Thoracic aorta (tissue), 2 donors: ENCODE results near the gene TKFC. TPM values are rescaled to one million over a fixed set of nuclear protein-coding genes. Genes with fewer than 3 reads are reported as not detected.
"Not testable (repeated sequence)": the region's sequence is repeated elsewhere in the genome, so short reads cannot be mapped to it uniquely, and the experiment has no call there.

Source experiments
- ATAC-seq: fragments of 150-250 bp; one replicate; pipeline ENCODE4 v1.8.0; 2017; ENCODE audit warnings: low read depth; ENCODE audit not compliant: insufficient number of reproducible peaks, low FRiP score
- DNase-seq: peaks from one replicate; pipeline ENCODE4 v3.0.0-alpha.2; 2020; ENCODE audit warnings: low spot score
- H3K27ac ChIP-seq, 2 donors: fragments of 200-600 bp; sonication (generic); 1 replicate in 1 of 2; 2 replicates in 1 of 2; pipeline ENCODE4 v1.5.1; 2016; ENCODE audit warnings: mild to moderate bottlenecking in 2 of 2, moderate library complexity in 2 of 2
- H3K27me3 ChIP-seq: fragments of 200-600 bp; sonication (generic); replicated peaks from 2 replicates; pipeline ENCODE4 v1.6.0; 2016; ENCODE audit warnings: mild to moderate bottlenecking; ENCODE audit not compliant: insufficient read depth
- H3K36me3 ChIP-seq: fragments of 200-600 bp; sonication (generic); one replicate; pipeline ENCODE4 v1.5.1; 2016
- H3K4me1 ChIP-seq, 2 donors: fragments of 200-600 bp; sonication (generic); 1 replicate in 1 of 2; 2 replicates in 1 of 2; pipeline versions ENCODE4 v1.5.1 to v1.6.0; 2016; ENCODE audit warnings: low read depth in 2 of 2, mild to moderate bottlenecking in 1 of 2; ENCODE audit not compliant: control insufficient read depth in 1 of 2
- H3K4me3 ChIP-seq: fragments of 200-600 bp; sonication (generic); 2 replicates; pipeline ENCODE4 v1.5.1; 2016; ENCODE audit warnings: mild to moderate bottlenecking
- H3K9me3 ChIP-seq: fragments of 200-600 bp; sonication (generic); 2 replicates; pipeline ENCODE4 v1.5.1; 2016
- total RNA-seq, 2 donors: library from RNA; depleted of rRNA; stranded (reverse); fragments of >200 nt; gene quantifications; one replicate each; pipeline versions ENCODE4 v1.1.0 to v1.2.3, GENCODE V29; 2016
- TF ChIP-seq, protein P1 (sequence below): fragments of 200-600 bp; sonication (generic); IDR thresholded peaks from one replicate; pipeline ENCODE4 v1.5.1; 2019; ENCODE audit warnings: antibody characterized with exemption

TKFC gene
- total RNA-seq, 2 donors from 2014 or later, result 22.5 to 29.2 TPM

DNA sequence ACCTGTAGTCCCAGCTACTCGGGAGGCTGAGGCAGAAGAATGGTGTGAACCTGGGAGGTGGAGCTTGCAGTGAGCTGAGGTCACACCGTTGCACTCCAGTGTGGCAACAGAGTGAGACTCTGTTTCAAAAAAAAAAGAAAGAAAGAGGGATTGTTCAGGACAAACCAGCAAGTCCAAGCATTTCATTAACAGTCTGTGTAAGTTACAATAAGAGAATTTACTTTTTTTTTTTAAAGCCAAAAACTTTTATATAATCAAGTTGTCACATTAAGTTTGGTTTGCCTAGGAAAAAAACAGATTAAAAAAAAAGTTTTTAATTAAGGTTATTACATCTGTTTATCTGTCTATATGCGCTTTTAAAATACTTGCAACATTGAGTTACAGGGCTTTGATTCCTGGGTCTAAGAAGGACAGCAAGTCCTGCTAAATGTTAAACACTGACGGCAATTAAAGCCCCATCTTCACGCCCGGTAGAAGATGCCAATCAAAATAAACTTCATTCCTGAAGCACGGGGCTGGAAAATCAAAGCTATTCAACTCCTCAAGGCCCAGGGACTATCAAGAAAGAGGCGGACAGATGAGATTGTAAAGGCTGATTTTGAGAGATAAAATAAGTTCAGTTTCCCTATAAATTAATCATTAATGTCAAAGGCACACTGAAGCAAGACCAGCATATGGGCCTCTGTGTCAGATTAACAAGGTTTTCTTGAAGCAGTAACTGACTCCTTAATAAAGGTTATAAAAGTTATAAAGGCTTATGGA lies 39.8 kb downstream of the TKFC start:
- Histone ChIP-seq H3K36me3 (peaks cover 6% of the 10 kb centered on the region), H3K27ac (no peak overlapping the region), H3K4me1 (no peaks in the 10 kb centered on the region), H3K27me3 (no peaks in the 10 kb centered on the region), H3K9me3 (no peaks in the 10 kb centered on the region), H3K4me3 (no peak overlapping the region)
- TF ChIP-seq, protein P1, sequence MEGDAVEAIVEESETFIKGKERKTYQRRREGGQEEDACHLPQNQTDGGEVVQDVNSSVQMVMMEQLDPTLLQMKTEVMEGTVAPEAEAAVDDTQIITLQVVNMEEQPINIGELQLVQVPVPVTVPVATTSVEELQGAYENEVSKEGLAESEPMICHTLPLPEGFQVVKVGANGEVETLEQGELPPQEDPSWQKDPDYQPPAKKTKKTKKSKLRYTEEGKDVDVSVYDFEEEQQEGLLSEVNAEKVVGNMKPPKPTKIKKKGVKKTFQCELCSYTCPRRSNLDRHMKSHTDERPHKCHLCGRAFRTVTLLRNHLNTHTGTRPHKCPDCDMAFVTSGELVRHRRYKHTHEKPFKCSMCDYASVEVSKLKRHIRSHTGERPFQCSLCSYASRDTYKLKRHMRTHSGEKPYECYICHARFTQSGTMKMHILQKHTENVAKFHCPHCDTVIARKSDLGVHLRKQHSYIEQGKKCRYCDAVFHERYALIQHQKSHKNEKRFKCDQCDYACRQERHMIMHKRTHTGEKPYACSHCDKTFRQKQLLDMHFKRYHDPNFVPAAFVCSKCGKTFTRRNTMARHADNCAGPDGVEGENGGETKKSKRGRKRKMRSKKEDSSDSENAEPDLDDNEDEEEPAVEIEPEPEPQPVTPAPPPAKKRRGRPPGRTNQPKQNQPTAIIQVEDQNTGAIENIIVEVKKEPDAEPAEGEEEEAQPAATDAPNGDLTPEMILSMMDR, result no peak
- ATAC-seq (no peak), DNase-seq (no peak)

DNA sequence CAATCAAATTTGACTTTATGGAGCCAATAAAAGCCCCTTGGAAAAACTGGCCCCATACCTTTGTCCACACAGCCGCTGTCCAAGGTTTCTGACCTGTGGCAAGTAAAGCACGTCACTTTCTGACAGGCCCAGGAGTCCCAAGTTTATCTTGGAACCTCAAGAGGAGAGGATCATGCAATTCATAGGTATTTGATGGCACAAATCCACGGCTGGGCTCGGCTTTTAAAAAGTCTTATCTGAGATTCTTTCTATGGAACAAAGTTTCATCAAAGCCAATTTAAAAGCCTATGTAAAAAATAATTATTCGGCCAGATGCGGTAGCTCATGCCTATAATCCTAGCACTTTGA lies 42.7 kb downstream of the TKFC start:
- Histone ChIP-seq H3K27me3 (no peaks in the 10 kb centered on the region), H3K36me3 (peaks cover 4% of the 10 kb centered on the region), H3K4me1 (peaks cover 10 to 16% of the 10 kb centered on the region in 2 donors), H3K4me3 (no peak overlapping the region), H3K27ac (peak overlapping the region in 1 of 2 donors; percentile 5), H3K9me3 (no peaks in the 10 kb centered on the region)
- DNase-seq (no peak), ATAC-seq (no peak)
- TF ChIP-seq, protein P1, result no peak

DNA sequence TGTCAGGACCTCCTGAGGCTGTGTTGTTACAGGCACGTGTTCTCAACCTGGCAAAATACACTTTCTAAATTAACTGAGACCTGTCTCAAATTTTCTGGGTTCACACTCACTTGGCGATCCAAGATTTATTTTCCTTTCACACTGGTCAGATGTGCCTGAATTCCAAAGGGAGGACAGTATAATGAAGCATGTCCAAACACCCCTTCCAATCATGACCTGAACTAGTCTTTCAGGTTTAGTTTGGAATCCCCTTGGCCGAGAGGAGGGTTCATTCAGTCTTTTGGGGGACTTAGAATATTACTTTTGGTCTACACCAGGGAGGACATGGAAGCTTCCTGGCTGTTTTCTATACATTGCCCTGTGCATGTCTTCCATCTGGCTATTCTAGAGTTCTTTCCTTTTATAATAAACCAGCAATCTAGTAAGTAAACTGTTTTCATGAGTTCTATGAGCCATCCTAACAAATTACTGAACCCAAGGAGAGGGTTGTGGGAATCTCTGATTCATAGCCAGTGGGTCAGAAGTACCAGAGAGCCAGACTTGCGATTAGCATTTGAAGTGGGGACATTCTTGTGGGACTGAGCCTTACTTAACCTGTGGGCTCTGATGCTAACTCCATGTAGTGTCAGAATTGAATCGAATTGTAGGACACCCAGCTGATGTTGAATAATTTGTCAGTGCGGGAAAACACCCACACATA lies 44.6 kb downstream of the TKFC start:
- H3K36me3 ChIP-seq, result peaks cover 4% of the 10 kb centered on the region
- TF ChIP-seq, protein P1, result no peak
- H3K4me1 ChIP-seq, result peaks cover 10 to 16% of the 10 kb centered on the region in 2 donors
- H3K27me3 ChIP-seq, result no peaks in the 10 kb centered on the region
- peak overlapping the region in 1 of 2 donors; percentile 88 for H3K27ac ChIP-seq
- no peaks in the 10 kb centered on the region for H3K9me3 ChIP-seq
- no peak overlapping the region for H3K4me3 ChIP-seq
- DNase-seq, result no peak
- no peak for ATAC-seq

DNA sequence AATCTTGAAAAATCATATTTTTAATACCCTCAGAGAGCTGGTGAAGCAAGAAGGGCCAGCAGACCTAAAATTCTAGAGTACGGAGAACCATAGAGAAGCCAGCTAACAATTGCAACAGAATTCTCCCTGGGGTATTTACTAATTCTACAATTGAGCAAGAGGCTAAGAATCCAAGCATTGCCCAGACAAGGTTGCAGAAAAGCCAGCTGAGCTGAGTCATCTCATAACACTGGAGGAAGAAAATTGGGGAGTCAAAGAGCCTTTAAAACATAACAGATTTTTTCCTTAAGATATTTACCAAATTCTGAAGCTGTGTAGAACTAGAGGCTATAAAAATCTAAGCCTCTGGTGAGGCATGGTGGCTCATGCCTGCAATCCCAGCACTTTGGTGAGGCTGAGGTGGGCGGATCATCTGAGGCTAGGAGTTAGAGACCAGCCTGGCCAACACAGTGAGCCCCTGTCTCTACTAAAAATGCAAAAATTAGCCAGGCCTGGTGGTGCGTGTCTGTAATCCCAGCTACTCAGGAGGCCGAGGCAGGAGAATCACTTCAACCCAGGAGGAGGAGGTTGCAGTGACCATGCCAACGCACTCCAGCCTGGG lies 45.8 kb downstream of the TKFC start:
- H3K36me3 ChIP-seq, result peaks cover 4% of the 10 kb centered on the region
- peaks cover 10 to 16% of the 10 kb centered on the region in 2 donors for H3K4me1 ChIP-seq
- ATAC-seq (peak; percentile 98), DNase-seq (no peak)
- no peak overlapping the region for H3K4me3 ChIP-seq
- H3K27me3 ChIP-seq, result no peaks in the 10 kb centered on the region
- no peaks in the 10 kb centered on the region for H3K9me3 ChIP-seq
- H3K27ac ChIP-seq, result peak overlapping the region; percentile 83 to 88
- TF ChIP-seq, protein P1, result no peak

DNA sequence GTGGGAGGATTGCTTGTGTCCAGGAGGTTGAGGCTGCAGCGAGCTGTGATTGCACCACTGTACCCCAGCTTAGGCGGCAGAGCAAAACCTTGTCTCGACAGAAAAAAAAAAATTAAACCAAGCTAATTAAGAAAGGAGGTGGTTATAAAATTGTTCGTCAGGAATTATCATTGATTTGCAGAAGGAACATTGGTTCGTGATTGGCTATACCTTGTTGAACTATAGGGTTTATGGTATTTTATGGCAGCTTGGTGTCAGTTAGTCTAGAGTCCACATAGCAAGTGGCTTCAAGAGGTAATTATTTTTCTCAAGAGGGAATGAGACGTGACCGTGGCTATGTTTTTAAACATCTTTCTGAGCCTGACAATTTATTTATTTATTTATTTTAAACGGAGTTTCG lies 47.9 kb downstream of the TKFC start:
- Histone ChIP-seq H3K9me3 (no peaks in the 10 kb centered on the region), H3K4me3 (no peak overlapping the region), H3K27me3 (no peaks in the 10 kb centered on the region), H3K27ac (no peak overlapping the region), H3K4me1 (peaks cover 10 to 16% of the 10 kb centered on the region in 2 donors), H3K36me3 (peaks cover 3% of the 10 kb centered on the region)
- ATAC-seq (no peak), DNase-seq (no peak)
- TF ChIP-seq, protein P1, result no peak

DNA sequence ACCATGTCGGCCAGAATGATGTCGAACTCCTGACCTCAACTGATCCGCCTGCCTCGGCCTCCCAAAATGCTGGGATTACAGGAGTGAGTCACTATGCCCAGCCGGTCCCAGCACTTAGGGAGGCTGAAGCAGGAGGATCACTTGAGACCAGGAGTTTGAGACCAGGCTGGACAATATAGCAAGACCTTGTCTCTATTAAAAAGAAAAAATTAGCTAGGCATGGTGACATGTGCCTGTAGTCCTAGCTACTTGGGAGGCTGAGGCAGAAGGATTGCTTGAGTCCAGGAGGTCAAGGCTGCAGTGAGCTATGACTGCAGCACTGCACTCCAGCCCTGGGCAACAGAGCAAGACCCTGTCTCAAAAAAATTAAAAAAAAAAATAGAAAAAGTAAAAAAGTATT lies 50.8 kb downstream of the TKFC start:
- H3K4me3 ChIP-seq, ATAC-seq, DNase-seq, H3K36me3 ChIP-seq, H3K9me3 ChIP-seq, H3K27ac ChIP-seq, H3K27me3 ChIP-seq: not testable (repeated sequence)
- peaks cover 8 to 10% of the 10 kb centered on the region in 2 donors for H3K4me1 ChIP-seq
